K562 (cell line): ENCODE measurements around the gene OR11A1. TPM values are rescaled to one million over a fixed set of nuclear protein-coding genes. Genes with fewer than 3 reads are reported as not detected.
A peak's percentile ranks its signal among the peaks of the same experiment; 100 is the strongest.

Experiments
- DMBX1 ChIP-seq: fragments of 250-450 bp; sonication (Bioruptor Pico); IDR thresholded peaks from 2 replicates; pipeline ENCODE4 v1.8.0; 2022; ENCODE audit warnings: inconsistent platforms, mild to moderate bottlenecking, moderate library complexity, borderline replicate concordance
- GABPA ChIP-seq: fragments of 200-800 bp; sonication (Bioruptor generic); conservative IDR thresholded peaks from 2 replicates; pipeline ENCODE4 v1.6.1; 2016; ENCODE audit warnings: low read depth, missing genetic modification characterization, missing compliant biosample characterization
- KLF6 ChIP-seq: fragments of 250-450 bp; sonication (Bioruptor Pico); IDR thresholded peaks from 2 replicates; pipeline ENCODE4 v1.4.0; 2020; ENCODE audit warnings: mild to moderate bottlenecking, moderate library complexity, borderline replicate concordance
- ZBTB26 ChIP-seq: fragments of 450-650 bp; formaldehyde crosslinking; IDR thresholded peaks from 2 replicates; pipeline ENCODE4 v1.4.0; 2022; ENCODE audit warnings: missing genetic modification characterization
- ZNF143 ChIP-seq: sonication (generic); formaldehyde crosslinking; IDR thresholded peaks from 2 replicates; pipeline ENCODE4 v1.9.0; 2022; ENCODE audit warnings: mild to moderate bottlenecking, missing genetic modification reagents
- ZNF165 ChIP-seq: fragments of 250-450 bp; sonication (Bioruptor Pico); IDR thresholded peaks from 2 replicates; pipeline ENCODE4 v1.4.0; 2020; ENCODE audit warnings: borderline replicate concordance
- ZNF232 ChIP-seq: sonication (generic); formaldehyde crosslinking; IDR thresholded peaks from 2 replicates; pipeline ENCODE4 v1.8.0; 2022; ENCODE audit warnings: mild to moderate bottlenecking, missing genetic modification reagents
- ZNF263 ChIP-seq: sonication (generic); formaldehyde crosslinking; IDR thresholded peaks from 2 replicates; pipeline ENCODE4 v1.8.0; 2022; ENCODE audit warnings: mild to moderate bottlenecking, missing genetic modification reagents, borderline replicate concordance
- ZNF277 ChIP-seq: fragments of 250-450 bp; sonication (Bioruptor Pico); IDR thresholded peaks from 2 replicates; pipeline ENCODE4 v1.8.0; 2022; ENCODE audit warnings: inconsistent platforms, mild to moderate bottlenecking, moderate library complexity, borderline replicate concordance
- ZNF449 ChIP-seq: fragments of 250-450 bp; sonication (Bioruptor Pico); IDR thresholded peaks from 2 replicates; pipeline ENCODE4 v1.8.0; 2022; ENCODE audit warnings: moderate library complexity, mild to moderate bottlenecking, inconsistent platforms
- ZNF551 ChIP-seq: fragments of 250-450 bp; sonication (Bioruptor Pico); IDR thresholded peaks from 2 replicates; pipeline ENCODE4 v1.5.0; 2021; ENCODE audit warnings: mild to moderate bottlenecking, moderate library complexity
- ZNF75A ChIP-seq: fragments of 450-650 bp; formaldehyde crosslinking; IDR thresholded peaks from 2 replicates; pipeline ENCODE4 v1.4.0; 2020; ENCODE audit warnings: mild to moderate bottlenecking
- polyA plus RNA-seq, 8 experiments: library from polyadenylated mRNA; depleted of rRNA in 4 of 8; stranded (reverse) in 5 of 8; unstranded in 3 of 8; fragments of >200 nt; fragmentation: Nextera tagmentation in 2 of 8; fragmentation: Illumina TruSeq in 1 of 8; extraction: Ambion mirVana in 2 of 8; extraction: Trizol in 1 of 8; gene quantifications; 2 replicates each; pipeline versions ENCODE4 v1.2.1 to v1.2.3, GENCODE V29; 2011 to 2014; ENCODE audit warnings: inconsistent platforms in 1 of 8, missing spikeins in 1 of 8
- total RNA-seq, 7 experiments: library from RNA; depleted of rRNA in 6 of 7; stranded (reverse); fragments of >200 nt in 6 of 7; fragmentation: Illumina TruSeq in 2 of 7; extraction: Trizol in 2 of 7; gene quantifications; 2 replicates each; pipeline versions ENCODE4 v1.2.1 to v1.2.3, GENCODE V29; 2011 to 2021; ENCODE audit warnings: low replicate concordance in 1 of 7

The OR11A1 gene
- total and polyA plus RNA-seq, 9 of the 15 experiments (the other 6 are each of a cell fraction or from before 2014, with no cell fraction given) = not detected

DNA sequence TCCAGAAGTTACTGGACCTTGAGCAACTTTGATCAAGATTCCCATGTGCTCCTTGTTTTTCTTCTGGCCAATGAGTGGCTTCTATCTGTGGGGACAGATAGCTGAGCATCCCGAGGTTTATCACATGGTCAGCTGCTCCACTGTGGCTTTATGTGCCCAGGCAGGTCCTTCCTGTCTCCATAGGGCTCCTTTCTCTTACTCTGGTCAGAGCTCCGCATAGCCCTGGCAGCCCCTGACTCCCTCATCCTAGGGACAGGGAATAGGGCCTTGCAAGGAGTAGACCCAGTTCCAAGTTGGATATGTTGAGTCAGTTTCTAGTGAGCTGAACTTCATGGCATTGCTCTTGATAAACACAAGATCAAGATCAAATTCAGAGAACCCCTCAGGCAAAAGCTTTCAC, 37.3 kb upstream of the OR11A1 start (continued):
- no peak for TF ChIP-seq ZNF263
- TF ChIP-seq GABPA (tag) = no peak
- 0 out of 2 replicates have a peak, but pooled peaks have one; percentile 65 for TF ChIP-seq ZNF165 (CRISPR knock-in tag)
- TF ChIP-seq ZNF277 = no peak
- no peak for TF ChIP-seq ZNF143 (CRISPR knock-in tag)
- peak; percentile 60; the same call in 1 of the 2 replicates for TF ChIP-seq ZNF449 (CRISPR knock-in tag)
- TF ChIP-seq ZBTB26 (CRISPR knock-in tag) = no peak
- no peak for TF ChIP-seq KLF6 (CRISPR knock-in tag)
- 0 out of 2 replicates have a peak, but pooled peaks have one; percentile 56 for TF ChIP-seq ZNF75A
- no peak for TF ChIP-seq DMBX1
- no peak for TF ChIP-seq ZNF551 (CRISPR knock-in tag)
- no peak for TF ChIP-seq ZNF232 (CRISPR knock-in tag)
